Kidney (tissue), 22 donors: ENCODE measurements around the gene KLK4. TPM values are rescaled to one million over a fixed set of nuclear protein-coding genes. Genes with fewer than 3 reads are reported as not detected.

ENCODE experiments used
- DNase-seq, 5 donors: peaks; one replicate each; pipeline ENCODE4 v3.0.0-alpha.2; 2013 to 2020
- FAIRE-seq: peaks from 2 replicates; lab custom pipeline; 2012; peaks lifted over from hg19 to GRCh38; lab: Jason Lieb, UNC
- H3K27ac ChIP-seq, 2 donors: one replicate each; pipeline ENCODE4 v1.7.0; 2013; ENCODE audit warnings: low read depth in 2 of 2, low read length in 2 of 2, inconsistent platforms in 1 of 2
- H3K27me3 ChIP-seq: one replicate; pipeline ENCODE4 v1.7.1; 2013; ENCODE audit warnings: low read length, inconsistent platforms; ENCODE audit not compliant: control insufficient read depth, insufficient read depth
- H3K36me3 ChIP-seq, 3 donors: one replicate each; pipeline versions ENCODE4 v1.7.0 to v1.7.1; 2013; ENCODE audit warnings: low read length in 3 of 3, control low read depth in 1 of 3, inconsistent platforms in 1 of 3; ENCODE audit not compliant: insufficient read depth in 3 of 3, control insufficient read depth in 2 of 3
- H3K4me1 ChIP-seq, 3 donors: one replicate each; pipeline versions ENCODE4 v1.7.0 to v1.7.1; 2013; ENCODE audit warnings: low read length in 3 of 3, inconsistent platforms in 1 of 3, low read depth in 1 of 3; ENCODE audit not compliant: control insufficient read depth in 2 of 3, insufficient read depth in 2 of 3
- H3K4me3 ChIP-seq, 3 donors: one replicate each; pipeline versions ENCODE4 v1.7.0 to v1.8.1; 2013; ENCODE audit warnings: low read length in 3 of 3, control low read depth in 1 of 3, inconsistent platforms in 1 of 3
- H3K9ac ChIP-seq, 3 donors: one replicate each; pipeline versions ENCODE4 v1.7.0 to v1.7.1; 2013; ENCODE audit warnings: low read length in 3 of 3, control low read depth in 1 of 3, inconsistent platforms in 1 of 3
- H3K9me3 ChIP-seq, 3 donors: one replicate each; pipeline versions ENCODE4 v1.7.0 to v1.7.1; 2013; ENCODE audit warnings: low read length in 3 of 3, control low read depth in 1 of 3, inconsistent platforms in 1 of 3; ENCODE audit not compliant: control insufficient read depth in 2 of 3, insufficient read depth in 1 of 3
- CTCF ChIP-seq: IDR thresholded peaks from 3 replicates; pipeline ENCODE4 v1.5.1; 2012; ENCODE audit warnings: mild to moderate bottlenecking, moderate library complexity, borderline replicate concordance; ENCODE audit not compliant: insufficient read depth; ENCODE audit errors: extremely low read depth
- intact Hi-C: fragments of 100-400 bp; cut with DNase I; formaldehyde crosslinking; loops from one replicate; pipeline ENCODE4 v1.11.1; 2022
- long read RNA-seq, 10 donors: library from polyadenylated mRNA in 1 of 10; unstranded in 1 of 10; transcript quantifications; one replicate each; pipeline ENCODE4 v2.0.0 and lab custom pipeline, GENCODE V29; 2021 to 2026
- polyA plus RNA-seq: library from polyadenylated mRNA; stranded (reverse); fragments of 350-450 nt; fragmentation: Illumina TruSeq; extraction: RNeasy Lipid Tissue Mini Kit (QIAGEN cat#74804); gene quantifications from one replicate; pipeline ENCODE4 v1.2.3, GENCODE V29; 2014; ENCODE audit warnings: low read depth, low replicate concordance; ENCODE audit not compliant: insufficient read depth
- total RNA-seq: library from RNA; stranded (reverse); fragmentation: NEBNext Ultra II Directional; extraction: Animal tissue kit (Norgen Biotek cat#: 25700); gene quantifications from one replicate; pipeline ENCODE4 v1.2.1, GENCODE V29; 2021
- donor health status: control.
- donor health status: control.
- donor health status: control.
- donor health status: control.
- donor health status: control.
- donor health status: DM: yes; HTN: yes; CAD: no.
- donor health status: Normal renal cell carcinoma (clear cell type).

KLK4 gene
- total RNA-seq (not detected), polyA plus RNA-seq (1.2 TPM)
- long read RNA-seq, donor 1, result 0 reads
- long read RNA-seq, donor 2, result 0 reads
- long read RNA-seq, donor 3, result 0 reads
- long read RNA-seq, donor 4, result 0 reads
- long read RNA-seq, donor 5, result 0 reads
- long read RNA-seq, donor 6, result 0 reads
- long read RNA-seq, donor 7, result 0 reads
- long read RNA-seq, donor 8, result 0 reads
- long read RNA-seq, donor 9, result 0 reads
- long read RNA-seq, donor 10, result 0 reads

- Histone ChIP-seq H3K27ac (no peak within 1 kb of the TSS), H3K4me1 (no peaks in the 10 kb centered on the region), H3K27me3 (peaks cover 23% of the 10 kb centered on the region), H3K4me3 (no peak within 1 kb of the TSS), H3K9ac (no peak within 1 kb of the TSS), H3K36me3 (no peaks in the 10 kb centered on the region), H3K9me3 (no peaks in the 10 kb centered on the region)
- FAIRE-seq (no peak), DNase-seq (no peak)
- intact Hi-C loops, result no loop called here
- no peak for TF ChIP-seq CTCF
Observed at GRCh38 chr19:50911206-50912101, at the start of gene KLK4. Gene KLK4, minus strand, starts transcription at chr19:50911395. Its CDS starts 657 bp downstream, at chr19:50910738.

- TF ChIP-seq CTCF, result no peak
- no peaks in the 10 kb centered on the region for H3K9me3 ChIP-seq
- H3K27ac ChIP-seq, result no peak overlapping the region
- intact Hi-C loops, result no loop called here
- no peaks in the 10 kb centered on the region for H3K27me3 ChIP-seq
- FAIRE-seq, result no peak
- no peaks in the 10 kb centered on the region for H3K36me3 ChIP-seq
- H3K4me1 ChIP-seq, result no peaks in the 10 kb centered on the region
- no peak overlapping the region for H3K4me3 ChIP-seq
- H3K9ac ChIP-seq, result no peak overlapping the region
- DNase-seq, result no peak
Observed at GRCh38 chr19:50959731-50960500, 48.7 kb upstream of the KLK4 start.

GRCh38 chr19:50957587-50957986, 46.4 kb upstream of the KLK4 start:
- TF ChIP-seq CTCF, result no peak
- no peaks in the 10 kb centered on the region for H3K27me3 ChIP-seq
- H3K9ac ChIP-seq, result no peak overlapping the region

More at GRCh38 chr19:50957587-50957986, 46.4 kb upstream of the KLK4 start:
- no peaks in the 10 kb centered on the region for H3K36me3 ChIP-seq
- H3K9me3 ChIP-seq, result no peaks in the 10 kb centered on the region
- DNase-seq (no peak), FAIRE-seq (no peak)
- H3K4me3 ChIP-seq, result no peak overlapping the region
- no peak overlapping the region for H3K27ac ChIP-seq
- H3K4me1 ChIP-seq, result no peaks in the 10 kb centered on the region
- intact Hi-C loops, result no loop called here
